Measurements from ENCODE around the gene IFITM10.

DNA sequence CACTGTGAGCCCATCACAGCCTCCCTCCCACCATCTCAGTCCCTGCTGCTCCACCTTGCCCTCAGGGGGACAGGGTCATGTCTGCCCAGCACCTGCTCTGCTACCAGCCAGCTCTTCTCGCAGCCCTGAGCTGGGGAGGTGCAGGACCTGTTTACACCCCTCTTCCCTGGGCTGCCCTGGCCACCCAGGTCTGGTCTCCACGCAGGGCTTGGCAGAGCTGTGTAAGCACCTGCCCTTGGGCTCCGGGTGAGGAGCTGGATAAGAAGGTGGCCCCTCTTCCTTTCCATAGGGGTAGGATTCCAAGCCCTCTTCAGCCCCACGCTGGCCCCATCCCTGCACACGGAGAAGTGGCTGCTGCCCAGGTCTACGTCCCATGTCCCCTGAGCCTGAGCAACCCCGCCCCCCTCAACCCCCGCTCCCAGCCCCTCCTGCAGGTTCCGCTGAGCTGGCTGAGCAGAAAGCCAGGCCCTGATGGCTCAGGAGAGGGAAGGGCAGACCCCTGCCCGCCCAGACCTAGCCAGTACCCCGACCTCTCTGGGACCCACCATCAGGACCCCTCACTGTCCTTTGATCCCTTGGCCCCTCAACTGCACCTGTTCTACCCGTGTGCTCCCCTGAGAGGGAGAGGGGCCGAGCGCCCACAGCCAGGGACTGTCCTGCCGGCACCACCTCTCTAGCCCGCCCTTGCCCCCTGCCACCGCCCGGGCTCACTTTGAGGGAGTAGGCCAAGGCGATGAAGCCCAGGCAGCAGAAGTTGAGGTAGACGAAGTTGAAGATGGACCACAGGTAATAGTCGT, 3.2 kb downstream of the IFITM10 start:
- TF ChIP-seq, protein P1, sequence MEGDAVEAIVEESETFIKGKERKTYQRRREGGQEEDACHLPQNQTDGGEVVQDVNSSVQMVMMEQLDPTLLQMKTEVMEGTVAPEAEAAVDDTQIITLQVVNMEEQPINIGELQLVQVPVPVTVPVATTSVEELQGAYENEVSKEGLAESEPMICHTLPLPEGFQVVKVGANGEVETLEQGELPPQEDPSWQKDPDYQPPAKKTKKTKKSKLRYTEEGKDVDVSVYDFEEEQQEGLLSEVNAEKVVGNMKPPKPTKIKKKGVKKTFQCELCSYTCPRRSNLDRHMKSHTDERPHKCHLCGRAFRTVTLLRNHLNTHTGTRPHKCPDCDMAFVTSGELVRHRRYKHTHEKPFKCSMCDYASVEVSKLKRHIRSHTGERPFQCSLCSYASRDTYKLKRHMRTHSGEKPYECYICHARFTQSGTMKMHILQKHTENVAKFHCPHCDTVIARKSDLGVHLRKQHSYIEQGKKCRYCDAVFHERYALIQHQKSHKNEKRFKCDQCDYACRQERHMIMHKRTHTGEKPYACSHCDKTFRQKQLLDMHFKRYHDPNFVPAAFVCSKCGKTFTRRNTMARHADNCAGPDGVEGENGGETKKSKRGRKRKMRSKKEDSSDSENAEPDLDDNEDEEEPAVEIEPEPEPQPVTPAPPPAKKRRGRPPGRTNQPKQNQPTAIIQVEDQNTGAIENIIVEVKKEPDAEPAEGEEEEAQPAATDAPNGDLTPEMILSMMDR (conservative IDR thresholded peaks at IDR 0.05; ENCODE audit: low read depth, low read length): no peak
- no peak for TF ChIP-seq EZH2 (IDR thresholded peaks at IDR 0.05; ENCODE audit: borderline replicate concordance, low read depth, low read length, poor library complexity, severe bottlenecking)

Measured in A673 (cell line).